HG03342 (cell line): ENCODE data around the gene RGL1.

Source experiments
- ATAC-seq: cut with Tn5 transposase; IDR thresholded peaks from one replicate; pipeline ENCODE4 v1.9.1; 2021; ENCODE audit warnings: mild to moderate bottlenecking, moderate library complexity; ENCODE audit not compliant: unreplicated experiment

RGL1 gene

GRCh38 chr1:183859119-183859518, 54.2 kb downstream of the RGL1 start:
- no peak for ATAC-seq

- ATAC-seq: no peak
Measured at GRCh38 chr1:183859831-183860230, 54.9 kb downstream of the RGL1 start.

GRCh38 chr1:183862967-183863366, 58.0 kb downstream of the RGL1 start:
- no peak for ATAC-seq

- no peak for ATAC-seq
Measured at GRCh38 chr1:183863852-183864251, 58.9 kb downstream of the RGL1 start.

- no peak for ATAC-seq
Measured at GRCh38 chr1:183864611-183865010, 59.7 kb downstream of the RGL1 start.

GRCh38 chr1:183869230-183869629, 64.3 kb downstream of the RGL1 start:
- no peak for ATAC-seq

- ATAC-seq: no peak
Measured at GRCh38 chr1:183869664-183870063, 64.7 kb downstream of the RGL1 start.

GRCh38 chr1:183870351-183871077, 65.6 kb downstream of the RGL1 start:
- peak; percentile 47 for ATAC-seq

- ATAC-seq: peak; percentile 48
Measured at GRCh38 chr1:183871142-183871541, 66.2 kb downstream of the RGL1 start.

GRCh38 chr1:183871601-183872000, 66.7 kb downstream of the RGL1 start:
- no peak for ATAC-seq

GRCh38 chr1:183872403-183872802, 67.5 kb downstream of the RGL1 start:
- ATAC-seq: no peak

GRCh38 chr1:183873642-183874041, 68.7 kb downstream of the RGL1 start:
- peak; percentile 46 for ATAC-seq

- ATAC-seq: no peak
Measured at GRCh38 chr1:183876309-183876708, 71.4 kb downstream of the RGL1 start.

- ATAC-seq: no peak
Measured at GRCh38 chr1:183877053-183877720, 72.3 kb downstream of the RGL1 start.

GRCh38 chr1:183879494-183879893, 74.6 kb downstream of the RGL1 start:
- no peak for ATAC-seq

GRCh38 chr1:183879966-183880365, 75.0 kb downstream of the RGL1 start:
- ATAC-seq: no peak

- ATAC-seq: no peak
Measured at GRCh38 chr1:183880531-183881243, 75.8 kb downstream of the RGL1 start.

- ATAC-seq: no peak
Measured at GRCh38 chr1:183881387-183882131, 76.6 kb downstream of the RGL1 start.

- ATAC-seq: no peak
Measured at GRCh38 chr1:183882335-183883167, 77.6 kb downstream of the RGL1 start.

GRCh38 chr1:183883623-183884022, 78.7 kb downstream of the RGL1 start:
- no peak for ATAC-seq
